Spleen (tissue), 7 donors: ENCODE results near the gene LEP.

Experiments used
- CTCF ChIP-seq, 11 experiments: fragments of 200-600 bp in 7 of 11; fragments of 450-650 bp in 4 of 11; sonication (generic) in 4 of 11; IDR thresholded peaks in 8 of 11; conservative IDR thresholded peaks in 3 of 11; 1 replicate in 7 of 11; 2 replicates in 4 of 11; pipeline versions ENCODE4 v1.4.0 to v1.8.0; 2016 to 2021; ENCODE audit warnings: antibody characterized with exemption in 11 of 11, inconsistent platforms in 4 of 11, mild to moderate bottlenecking in 1 of 11
- POLR2AphosphoS5 ChIP-seq, 3 donors: sonication (generic); formaldehyde crosslinking; IDR thresholded peaks; one replicate each; pipeline ENCODE4 v1.5.1; 2017; ENCODE audit warnings: antibody characterized with exemption in 3 of 3
- donor health status: DM: no; HTN: no; CAD: no; lungs with moderate emphysema.
- donor health status: DM: no; HTN: no; CAD: no.
- donor health status: DM: no; HTN: no; CAD: no.

DNA sequence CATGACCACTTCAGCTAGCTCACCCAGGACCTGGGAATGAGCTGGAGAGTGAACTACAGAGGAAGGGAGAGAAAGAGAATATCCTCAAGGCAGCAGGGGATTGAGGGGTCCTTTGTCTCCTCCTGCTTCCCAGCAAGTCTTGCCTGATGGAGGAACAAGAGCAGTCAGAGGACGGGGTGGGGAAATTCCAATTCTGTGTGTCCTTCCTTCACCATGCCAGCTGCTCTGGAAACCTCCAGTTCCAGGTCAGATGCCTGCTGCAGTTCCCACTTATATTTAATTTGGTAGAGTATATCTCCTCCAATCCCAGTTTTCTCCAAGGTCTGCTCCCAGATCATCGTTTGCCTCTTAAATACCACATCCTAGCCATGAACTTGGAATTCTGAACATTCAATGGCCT is 21.4 kb upstream of the LEP start:
- no peak for TF ChIP-seq CTCF (IDR thresholded peaks at IDR 0.05 in 8 of 11, conservative IDR thresholded peaks at IDR 0.05 in 3 of 11)
- TF ChIP-seq POLR2AphosphoS5 (IDR thresholded peaks at IDR 0.05) = no peak
